ENCODE results near the gene KLHL42.

Gene KLHL42

DNA sequence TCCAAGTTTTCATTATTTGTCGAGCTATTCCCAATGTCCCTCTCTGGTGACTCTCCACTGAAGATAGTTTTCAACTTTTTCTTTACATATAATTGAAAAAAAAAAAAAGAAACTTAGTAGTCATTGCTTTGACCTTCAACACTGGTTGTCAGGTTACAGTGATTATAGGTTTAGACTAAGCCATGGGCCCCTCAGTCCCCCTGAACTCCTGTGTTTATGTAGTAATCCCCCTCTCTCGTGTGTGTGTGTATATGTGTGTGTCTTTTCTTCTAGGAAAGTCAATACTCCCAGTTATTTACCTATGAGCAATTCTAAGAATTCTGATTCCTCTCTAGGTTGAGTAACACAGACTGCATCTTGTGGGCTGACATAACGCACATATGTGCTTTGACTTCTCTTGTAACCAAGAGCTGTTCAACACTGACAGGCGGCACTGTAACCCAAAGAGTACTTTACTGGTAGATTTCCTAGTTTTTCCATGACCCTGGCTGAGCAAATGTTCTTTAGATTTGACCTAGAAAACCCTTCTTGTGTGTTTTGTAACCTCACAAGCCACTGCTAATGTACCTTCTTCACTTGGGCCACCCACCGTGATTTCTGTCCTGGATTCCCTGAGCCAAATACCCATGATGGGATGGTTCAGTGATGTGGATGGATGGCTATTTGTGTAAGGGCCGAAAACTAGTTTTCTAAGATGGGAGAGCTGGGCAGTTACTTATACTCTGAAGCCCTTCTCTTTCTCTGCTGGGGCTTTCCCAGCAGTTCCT, 15.0 kb downstream of the KLHL42 start:
- Histone ChIP-seq H3K9me3 (ENCODE audit: insufficient read depth, low read depth, low read length) (no peaks in the 10 kb centered on the region), H3F3A (ENCODE audit: low read depth) (no peaks in the 10 kb centered on the region), H3K4me3 (ENCODE audit: low read length, poor library complexity, severe bottlenecking) (no peak overlapping the region), H3K79me2 (ENCODE audit: insufficient read depth, low read length) (no peaks in the 10 kb centered on the region), H3K4me1 (ENCODE audit: insufficient read depth, low read length, poor library complexity, severe bottlenecking) (peaks cover 4% of the 10 kb centered on the region), H3K9ac (ENCODE audit: low read depth, low read length, poor library complexity, severe bottlenecking) (no peak overlapping the region), H2AFZ (ENCODE audit: low read length) (no peak overlapping the region), H3K9me2 (replicated peaks; ENCODE audit: low read depth, low read length) (no peaks in the 10 kb centered on the region), H3K27me3 (ENCODE audit: insufficient read depth, low read length, poor library complexity, severe bottlenecking) (no peaks in the 10 kb centered on the region), H3K36me3 (ENCODE audit: insufficient read depth, low read length) (peaks cover 77% of the 10 kb centered on the region), H4K20me1 (ENCODE audit: insufficient read depth, low read length, poor library complexity, severe bottlenecking) (no peaks in the 10 kb centered on the region), H3K4me2 (ENCODE audit: low read depth, low read length, poor library complexity, severe bottlenecking) (no peak overlapping the region)
- TF ChIP-seq, protein P1, sequence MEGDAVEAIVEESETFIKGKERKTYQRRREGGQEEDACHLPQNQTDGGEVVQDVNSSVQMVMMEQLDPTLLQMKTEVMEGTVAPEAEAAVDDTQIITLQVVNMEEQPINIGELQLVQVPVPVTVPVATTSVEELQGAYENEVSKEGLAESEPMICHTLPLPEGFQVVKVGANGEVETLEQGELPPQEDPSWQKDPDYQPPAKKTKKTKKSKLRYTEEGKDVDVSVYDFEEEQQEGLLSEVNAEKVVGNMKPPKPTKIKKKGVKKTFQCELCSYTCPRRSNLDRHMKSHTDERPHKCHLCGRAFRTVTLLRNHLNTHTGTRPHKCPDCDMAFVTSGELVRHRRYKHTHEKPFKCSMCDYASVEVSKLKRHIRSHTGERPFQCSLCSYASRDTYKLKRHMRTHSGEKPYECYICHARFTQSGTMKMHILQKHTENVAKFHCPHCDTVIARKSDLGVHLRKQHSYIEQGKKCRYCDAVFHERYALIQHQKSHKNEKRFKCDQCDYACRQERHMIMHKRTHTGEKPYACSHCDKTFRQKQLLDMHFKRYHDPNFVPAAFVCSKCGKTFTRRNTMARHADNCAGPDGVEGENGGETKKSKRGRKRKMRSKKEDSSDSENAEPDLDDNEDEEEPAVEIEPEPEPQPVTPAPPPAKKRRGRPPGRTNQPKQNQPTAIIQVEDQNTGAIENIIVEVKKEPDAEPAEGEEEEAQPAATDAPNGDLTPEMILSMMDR (conservative IDR thresholded peaks at IDR 0.05; ENCODE audit: low read length) = no peak
- no peak for TF ChIP-seq EZH2phosphoT487 (IDR thresholded peaks at IDR 0.05; ENCODE audit: borderline replicate concordance)

DNA sequence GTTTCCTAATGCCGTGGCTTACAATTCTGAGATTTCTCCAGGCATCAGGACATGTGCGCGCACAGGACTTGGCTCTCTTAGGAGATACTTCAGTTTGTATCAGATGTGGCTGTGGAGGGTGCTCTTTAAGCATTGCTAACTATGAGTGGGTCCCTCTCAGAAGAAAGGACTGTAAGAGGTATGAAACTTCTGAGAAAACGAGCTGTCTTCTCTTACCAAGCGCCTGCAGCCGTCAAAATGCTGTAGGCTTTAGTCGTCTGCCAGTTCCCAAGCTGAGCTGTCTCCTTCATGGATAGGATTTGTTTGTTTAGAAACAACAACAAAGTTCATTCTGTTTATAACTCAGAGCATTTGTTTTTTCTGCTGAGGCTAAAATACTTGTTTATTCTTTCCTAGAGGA, 16.1 kb downstream of the KLHL42 start:
- peaks cover 79% of the 10 kb centered on the region for H3K36me3 ChIP-seq (ENCODE audit: insufficient read depth, low read length)
- H3K79me2 ChIP-seq (ENCODE audit: insufficient read depth, low read length) = no peaks in the 10 kb centered on the region
- no peak overlapping the region for H3K4me2 ChIP-seq (ENCODE audit: low read depth, low read length, poor library complexity, severe bottlenecking)
- H3K9me3 ChIP-seq (ENCODE audit: insufficient read depth, low read depth, low read length) = no peaks in the 10 kb centered on the region
- H2AFZ ChIP-seq (ENCODE audit: low read length) = no peak overlapping the region
- H3K9me2 ChIP-seq (replicated peaks; ENCODE audit: low read depth, low read length) = no peaks in the 10 kb centered on the region
- H3K4me1 ChIP-seq (ENCODE audit: insufficient read depth, low read length, poor library complexity, severe bottlenecking) = no peaks in the 10 kb centered on the region
- no peaks in the 10 kb centered on the region for H3K27me3 ChIP-seq (ENCODE audit: insufficient read depth, low read length, poor library complexity, severe bottlenecking)
- no peaks in the 10 kb centered on the region for H4K20me1 ChIP-seq (ENCODE audit: insufficient read depth, low read length, poor library complexity, severe bottlenecking)
- no peak overlapping the region for H3K9ac ChIP-seq (ENCODE audit: low read depth, low read length, poor library complexity, severe bottlenecking)
- no peak overlapping the region for H3K4me3 ChIP-seq (ENCODE audit: low read length, poor library complexity, severe bottlenecking)
- no peak for TF ChIP-seq EZH2phosphoT487 (IDR thresholded peaks at IDR 0.05; ENCODE audit: borderline replicate concordance)
- TF ChIP-seq, protein P1 (conservative IDR thresholded peaks at IDR 0.05; ENCODE audit: low read length) = no peak
- H3F3A ChIP-seq (ENCODE audit: low read depth) = no peaks in the 10 kb centered on the region

DNA sequence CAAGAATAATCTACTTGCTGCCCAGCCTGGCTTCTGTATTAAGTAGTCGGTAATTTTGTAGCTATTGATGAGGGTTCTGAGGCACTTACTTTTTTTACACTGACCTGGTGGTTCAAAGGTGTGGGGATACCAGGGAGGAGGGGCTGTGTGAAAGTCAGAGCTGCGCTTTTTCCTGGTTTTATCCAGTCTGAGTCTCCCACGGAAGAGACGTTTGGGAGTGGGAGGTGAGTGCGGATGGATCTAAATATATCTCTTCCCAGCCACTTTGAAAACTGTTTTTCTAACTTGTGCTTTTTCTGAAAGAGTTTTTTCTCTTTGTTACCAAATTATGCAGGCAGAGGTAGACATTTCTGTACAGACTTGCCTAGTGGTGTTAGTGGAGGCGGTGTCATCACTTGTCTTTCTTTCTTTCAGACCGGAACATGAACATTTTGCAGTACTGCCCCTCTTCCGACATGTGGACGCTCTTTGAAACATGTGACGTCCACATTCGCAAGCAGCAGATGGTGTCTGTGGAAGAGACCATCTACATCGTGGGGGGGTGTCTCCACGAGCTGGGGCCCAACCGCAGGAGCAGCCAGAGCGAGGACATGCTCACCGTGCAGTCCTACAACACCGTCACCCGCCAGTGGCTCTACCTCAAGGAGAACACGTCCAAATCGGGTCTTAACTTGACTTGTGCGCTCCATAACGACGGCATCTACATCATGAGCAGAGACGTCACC, 17.4 kb downstream of the KLHL42 start:
- Histone ChIP-seq H3K9ac (ENCODE audit: low read depth, low read length, poor library complexity, severe bottlenecking) (no peak overlapping the region), H3K36me3 (ENCODE audit: insufficient read depth, low read length) (peaks cover 69% of the 10 kb centered on the region), H4K20me1 (ENCODE audit: insufficient read depth, low read length, poor library complexity, severe bottlenecking) (no peaks in the 10 kb centered on the region), H2AFZ (ENCODE audit: low read length) (no peak overlapping the region), H3F3A (ENCODE audit: low read depth) (no peaks in the 10 kb centered on the region), H3K9me2 (replicated peaks; ENCODE audit: low read depth, low read length) (no peaks in the 10 kb centered on the region), H3K4me3 (ENCODE audit: low read length, poor library complexity, severe bottlenecking) (no peak overlapping the region), H3K4me2 (ENCODE audit: low read depth, low read length, poor library complexity, severe bottlenecking) (no peak overlapping the region), H3K79me2 (ENCODE audit: insufficient read depth, low read length) (no peaks in the 10 kb centered on the region), H3K4me1 (ENCODE audit: insufficient read depth, low read length, poor library complexity, severe bottlenecking) (peaks cover 7% of the 10 kb centered on the region), H3K9me3 (ENCODE audit: insufficient read depth, low read depth, low read length) (no peaks in the 10 kb centered on the region), H3K27me3 (ENCODE audit: insufficient read depth, low read length, poor library complexity, severe bottlenecking) (no peaks in the 10 kb centered on the region)
- no peak for TF ChIP-seq EZH2phosphoT487 (IDR thresholded peaks at IDR 0.05; ENCODE audit: borderline replicate concordance)
- TF ChIP-seq, protein P1 (conservative IDR thresholded peaks at IDR 0.05; ENCODE audit: low read length) = no peak

Data from Loucy (cell line).